PC-9 (cell line): ENCODE data around the gene TFAP2D. TPM values are rescaled to one million over a fixed set of nuclear protein-coding genes. Genes with fewer than 3 reads are reported as not detected.

Experiments
- BruUV-seq: library from RNA; stranded (reverse); fragments of 400-500 nt; replicated peaks from 2 replicates; lab custom pipeline; 2021; lab: Mats Ljungman, UMichigan
- CTCF ChIA-PET: fragments of 300-600 bp; sonication (Branson Sonifier 250); formaldehyde crosslinking; loops from one replicate; lab custom pipeline; 2022; ENCODE audit warnings: antibody characterized with exemption; lab: Charles Lee
- POLR2A ChIA-PET: fragments of 300-600 bp; sonication (Branson Sonifier 250); formaldehyde crosslinking; loops from one replicate; lab custom pipeline; 2022; ENCODE audit warnings: antibody characterized with exemption; ENCODE audit not compliant: unreplicated experiment; lab: Charles Lee
- DNase-seq, 2 experiments: peaks; one replicate each; pipeline versions ENCODE4 v3.0.0 to v3.0.0-alpha.2; 2015 to 2022; ENCODE audit warnings: mixed read lengths in 1 of 2
- H2AFZ ChIP-seq: fragments of 200-600 bp; sonication (generic); 2 replicates; pipeline ENCODE4 v1.8.1; 2017; ENCODE audit warnings: antibody characterized with exemption
- H3F3A ChIP-seq: fragments of 200-600 bp; sonication (generic); 2 replicates; pipeline ENCODE4 v1.8.1; 2017; ENCODE audit warnings: antibody characterized with exemption, mild to moderate bottlenecking, low read depth; ENCODE audit not compliant: insufficient read depth
- H3K27ac ChIP-seq: fragments of 200-600 bp; sonication (generic); 2 replicates; pipeline ENCODE4 v1.6.1; 2016; ENCODE audit warnings: mixed run types
- H3K27me3 ChIP-seq: fragments of 200-600 bp; sonication (generic); 2 replicates; pipeline ENCODE4 v1.6.1; 2016; ENCODE audit warnings: low read depth, mixed run types; ENCODE audit not compliant: insufficient read depth
- H3K36me3 ChIP-seq: fragments of 200-600 bp; sonication (generic); 2 replicates; pipeline ENCODE4 v1.6.1; 2016; ENCODE audit warnings: low read depth, mixed run types
- H3K4me1 ChIP-seq: fragments of 200-600 bp; sonication (generic); replicated peaks from 2 replicates; pipeline ENCODE4 v1.6.1; 2016; ENCODE audit warnings: mixed run types; ENCODE audit not compliant: insufficient read depth
- H3K4me2 ChIP-seq: fragments of 200-600 bp; sonication (generic); 2 replicates; pipeline ENCODE4 v1.6.1; 2017; ENCODE audit warnings: mixed run types
- H3K4me3 ChIP-seq: fragments of 200-600 bp; sonication (generic); 2 replicates; pipeline ENCODE4 v1.6.1; 2016; ENCODE audit warnings: mixed run types
- H3K79me2 ChIP-seq: fragments of 200-600 bp; sonication (generic); 2 replicates; pipeline ENCODE4 v1.6.1; 2017; ENCODE audit warnings: low read depth, mixed run types
- H3K9me2 ChIP-seq: fragments of 200-600 bp; sonication (generic); 2 replicates; pipeline ENCODE4 v1.8.1; 2017; ENCODE audit warnings: mild to moderate bottlenecking; ENCODE audit not compliant: insufficient read depth
- H3K9me3 ChIP-seq: fragments of 200-600 bp; sonication (generic); 2 replicates; pipeline ENCODE4 v1.8.1; 2016; ENCODE audit warnings: low read depth; ENCODE audit not compliant: insufficient read depth
- H4K20me1 ChIP-seq: fragments of 200-600 bp; sonication (generic); 2 replicates; pipeline ENCODE4 v1.8.1; 2017; ENCODE audit not compliant: insufficient read depth
- CTCF ChIP-seq: fragments of 200-600 bp; sonication (generic); conservative IDR thresholded peaks from 2 replicates; pipeline ENCODE4 v1.6.1; 2017; ENCODE audit warnings: mixed run types, antibody characterized with exemption, mild to moderate bottlenecking, moderate library complexity
- EZH2 ChIP-seq: fragments of 200-600 bp; sonication (generic); IDR thresholded peaks from 2 replicates; pipeline ENCODE4 v1.8.0; 2017; ENCODE audit warnings: antibody characterized with exemption, low read depth
- intact Hi-C: fragments of 100-400 bp; cut with micrococcal nuclease; formaldehyde crosslinking; loops from one replicate; pipeline ENCODE4 v1.10.0; 2022; ENCODE audit not compliant: unreplicated experiment
- total RNA-seq: library from RNA; stranded (reverse); gene quantifications from 2 replicates; pipeline ENCODE4 v1.2.3, GENCODE V29; 2021

TFAP2D gene
- total RNA-seq, 1 experiment from 2014 or later = not detected

- POLR2A ChIA-PET = no interaction called here
- Histone ChIP-seq H2AFZ (no peak overlapping the region), H3K27me3 (peaks cover 7% of the 10 kb centered on the region; the same call in 1 of the 2 replicates), H3K36me3 (no peaks in the 10 kb centered on the region), H3K9me3 (no peaks in the 10 kb centered on the region), H3K4me2 (no peak overlapping the region), H3K27ac (no peak overlapping the region), H3K4me3 (no peak overlapping the region), H3F3A (no peaks in the 10 kb centered on the region), H3K79me2 (no peaks in the 10 kb centered on the region), H3K9me2 (no peaks in the 10 kb centered on the region), H3K4me1 (no peaks in the 10 kb centered on the region), H4K20me1 (no peaks in the 10 kb centered on the region)
- intact Hi-C loops = no loop called here
- CTCF ChIA-PET = no interaction called here
- no peak for DNase-seq
- TF ChIP-seq EZH2 (no peak), CTCF (no peak)
- BruUV-seq = no TSS peak
Observed at GRCh38 chr6:50707191-50707590, 6.1 kb upstream of the TFAP2D start.

GRCh38 chr6:50707652-50708300, 5.5 kb upstream of the TFAP2D start:
- H3K79me2 ChIP-seq = no peaks in the 10 kb centered on the region
- H3K4me1 ChIP-seq = no peaks in the 10 kb centered on the region
- no peak overlapping the region for H3K4me2 ChIP-seq
- no peaks in the 10 kb centered on the region for H3K36me3 ChIP-seq
- H3K9me2 ChIP-seq = no peaks in the 10 kb centered on the region
- no peak overlapping the region for H3K27ac ChIP-seq
- POLR2A ChIA-PET = no interaction called here
- H2AFZ ChIP-seq = no peak overlapping the region
- no peak for TF ChIP-seq CTCF
- no peak for TF ChIP-seq EZH2
- peaks cover 7% of the 10 kb centered on the region; the same call in 1 of the 2 replicates for H3K27me3 ChIP-seq
- intact Hi-C loops = no loop called here
- CTCF ChIA-PET = no interaction called here
- DNase-seq = no peak
- H4K20me1 ChIP-seq = no peaks in the 10 kb centered on the region
- H3F3A ChIP-seq = no peaks in the 10 kb centered on the region
- no TSS peak for BruUV-seq
- no peak overlapping the region for H3K4me3 ChIP-seq
- no peaks in the 10 kb centered on the region for H3K9me3 ChIP-seq

GRCh38 chr6:50708664-50709365, 4.5 kb upstream of the TFAP2D start:
- Histone ChIP-seq H3K27ac (no peak overlapping the region), H2AFZ (no peak overlapping the region), H3K27me3 (peaks cover 12% of the 10 kb centered on the region; the same call in 1 of the 2 replicates), H3K4me3 (no peak overlapping the region), H3K4me1 (no peaks in the 10 kb centered on the region), H3F3A (no peaks in the 10 kb centered on the region), H3K36me3 (no peaks in the 10 kb centered on the region), H3K9me2 (no peaks in the 10 kb centered on the region), H4K20me1 (no peaks in the 10 kb centered on the region), H3K79me2 (no peaks in the 10 kb centered on the region), H3K4me2 (no peak overlapping the region), H3K9me3 (no peaks in the 10 kb centered on the region)
- intact Hi-C loops = no loop called here
- TF ChIP-seq CTCF (no peak), EZH2 (no peak)
- no peak for DNase-seq
- BruUV-seq = no TSS peak
- ChIA-PET CTCF (no interaction called here), POLR2A (no interaction called here)
